H1 (cell line): Measurements from ENCODE around the gene XRCC6.
"Not testable (repeated sequence)": the region's sequence is repeated elsewhere in the genome, so short reads cannot be mapped to it uniquely, and the experiment has no call there.

ENCODE experiments used
- CHD1 ChIP-seq: IDR thresholded peaks from 2 replicates; pipeline ENCODE4 v1.6.1; 2012; ENCODE audit warnings: low read depth, low read length, improper control_type of control experiment
- CREB1 ChIP-seq: IDR thresholded peaks from 2 replicates; pipeline ENCODE4 v1.6.1; 2012; ENCODE audit warnings: inconsistent platforms
- CTCF ChIP-seq, 3 experiments: IDR thresholded peaks; 1 replicate in 2 of 3; 2 replicates in 1 of 3; pipeline versions ENCODE4 v1.5.1 to v1.6.1; 2011; ENCODE audit warnings: low read length in 3 of 3, mild to moderate bottlenecking in 3 of 3, inconsistent platforms in 2 of 3, low read depth in 1 of 3, moderate library complexity in 1 of 3; ENCODE audit not compliant: insufficient read depth in 1 of 3; ENCODE audit errors: control extremely low read depth in 1 of 3
- MAX ChIP-seq: IDR thresholded peaks from 2 replicates; pipeline ENCODE4 v1.6.1; 2012; ENCODE audit warnings: inconsistent platforms
- PHF8 ChIP-seq: fragments of 200-600 bp; sonication (generic); conservative IDR thresholded peaks from 2 replicates; pipeline ENCODE4 v1.7.1; 2012; ENCODE audit warnings: low read depth, mild to moderate bottlenecking, inconsistent platforms, low read length, moderate library complexity
- POLR2AphosphoS5 ChIP-seq: IDR thresholded peaks from 2 replicates; pipeline ENCODE4 v1.6.1; 2011; ENCODE audit warnings: low read depth, low read length
- RBBP5 ChIP-seq: IDR thresholded peaks from 2 replicates; pipeline ENCODE4 v1.7.1; 2012; ENCODE audit warnings: low read depth, mild to moderate bottlenecking, inconsistent platforms, low read length, moderate library complexity, borderline replicate concordance
- SRF ChIP-seq: IDR thresholded peaks from 2 replicates; pipeline ENCODE4 v1.6.1; 2011; ENCODE audit warnings: mild to moderate bottlenecking, low read depth, low read length, moderate library complexity
- TAF1 ChIP-seq: IDR thresholded peaks from 2 replicates; pipeline ENCODE4 v1.6.1; 2011; ENCODE audit warnings: mild to moderate bottlenecking, low read depth, low read length

GRCh38 chr22:41631115-41631514 is 10.0 kb downstream of the XRCC6 start:
- not testable (repeated sequence) for TF ChIP-seq CTCF (IDR thresholded peaks at IDR 0.05; ENCODE audit: control extremely low read depth in 1 of 3, insufficient read depth in 1 of 3, low read depth in 1 of 3, low read length in 3 of 3); MAX; CHD1; POLR2AphosphoS5; TAF1; PHF8; SRF; CREB1; RBBP5
